GM12878 (cell line): ENCODE measurements around the gene ASIC3. TPM values are rescaled to one million over a fixed set of nuclear protein-coding genes. Genes with fewer than 3 reads are reported as not detected.
A peak's percentile ranks its signal among the peaks of the same experiment; 100 is the strongest.
"Not testable (repeated sequence)": the region's sequence is repeated elsewhere in the genome, so short reads cannot be mapped to it uniquely, and the experiment has no call there.

Experiments
- ATAC-seq: fragments of 200-7000 bp; cut with Tn5 transposase; 3 replicates; pipeline ENCODE4 v1.9.1; 2020; ENCODE audit warnings: mild to moderate bottlenecking, moderate library complexity
- BruUV-seq: library from RNA; stranded (reverse); fragments of 400-500 nt; replicated peaks from 2 replicates; lab custom pipeline; 2021; lab: Mats Ljungman, UMichigan
- CTCF ChIA-PET: fragments of 300-600 bp; sonication (Branson Sonifier 250); formaldehyde crosslinking; extraction: SDS; loops from one replicate; lab custom pipeline; 2021; ENCODE audit warnings: inconsistent platforms; lab: Yijun Ruan, JAX
- POLR2A ChIA-PET: fragments of 350-600 bp; formaldehyde crosslinking; extraction: SDS; loops from one replicate; lab custom pipeline; 2021; ENCODE audit warnings: inconsistent platforms; lab: Charles Lee
- RAD21 ChIA-PET: fragments of 300-600 bp; sonication (Branson Sonifier 250); formaldehyde crosslinking; loops from one replicate; lab custom pipeline; 2023; ENCODE audit warnings: antibody characterized with exemption; ENCODE audit not compliant: unreplicated experiment; lab: Charles Lee
- SMC1A ChIA-PET: fragments of 300-600 bp; sonication (Branson Sonifier 250); formaldehyde crosslinking; loops from one replicate; lab custom pipeline; 2023; ENCODE audit not compliant: unreplicated experiment, uncharacterized antibody; lab: Charles Lee
- DNase-seq: peaks from one replicate; pipeline ENCODE4 v3.0.0-alpha.2; 2011; ENCODE audit warnings: low read depth, low spot score
- FAIRE-seq: peaks from 3 replicates; lab custom pipeline; 2011; peaks lifted over from hg19 to GRCh38; lab: Jason Lieb, UNC
- H2AFZ ChIP-seq: 2 replicates; pipeline ENCODE4 v1.6.0; 2011; ENCODE audit warnings: low read depth, low read length, control low read depth; ENCODE audit not compliant: control insufficient read depth
- H3K27ac ChIP-seq: 2 replicates; pipeline ENCODE4 v1.5.1; 2011; ENCODE audit warnings: control low read depth; ENCODE audit not compliant: control insufficient read depth, insufficient read depth
- H3K27me3 ChIP-seq, 2 experiments: replicated peaks in 1 of 2; 2 replicates each; pipeline versions ENCODE4 v1.6.0 to v1.6.1; 2011; ENCODE audit warnings: low read length in 1 of 2; ENCODE audit not compliant: control insufficient read depth in 2 of 2, insufficient read depth in 2 of 2
- H3K36me3 ChIP-seq, 2 experiments: 2 replicates each; pipeline ENCODE4 v1.5.1; 2011; ENCODE audit warnings: low read length in 1 of 2; ENCODE audit not compliant: control insufficient read depth in 2 of 2, insufficient read depth in 2 of 2
- H3K4me1 ChIP-seq: 2 replicates; pipeline ENCODE4 v1.6.1; 2011; ENCODE audit warnings: mild to moderate bottlenecking, low read length, moderate library complexity, mixed read lengths; ENCODE audit not compliant: control insufficient read depth, insufficient read depth
- H3K4me2 ChIP-seq: 2 replicates; pipeline ENCODE4 v1.6.0; 2011; ENCODE audit warnings: control low read depth; ENCODE audit not compliant: control insufficient read depth, insufficient read depth
- H3K4me3 ChIP-seq: fragments of 200-600 bp; sonication (generic); 2 replicates; pipeline ENCODE4 v1.5.1; 2016
- H3K79me2 ChIP-seq: 2 replicates; pipeline ENCODE4 v1.6.0; 2011; ENCODE audit warnings: low read length; ENCODE audit not compliant: control insufficient read depth, insufficient read depth
- H3K9ac ChIP-seq: 2 replicates; pipeline ENCODE4 v1.8.0; 2011; ENCODE audit warnings: low read length, control low read depth, mixed read lengths; ENCODE audit not compliant: control insufficient read depth, insufficient read depth
- H3K9me3 ChIP-seq: replicated peaks from 3 replicates; pipeline ENCODE4 v1.5.1; 2011; ENCODE audit warnings: mild to moderate bottlenecking, low read length; ENCODE audit not compliant: control insufficient read depth, insufficient read depth
- H4K20me1 ChIP-seq: 2 replicates; pipeline ENCODE4 v1.6.0; 2011; ENCODE audit not compliant: control insufficient read depth, insufficient read depth
- BACH1 ChIP-seq: fragments of 450-650 bp; IDR thresholded peaks from 2 replicates; pipeline ENCODE4 v1.6.1; 2017; ENCODE audit warnings: mild to moderate bottlenecking, borderline replicate concordance
- BRCA1 ChIP-seq: IDR thresholded peaks from 2 replicates; pipeline ENCODE4 v1.6.1; 2011; ENCODE audit warnings: low read depth, low read length, improper control_type of control experiment
- CBX3 ChIP-seq: fragments of 200-600 bp; sonication (generic); IDR thresholded peaks from 2 replicates; pipeline ENCODE4 v1.6.1; 2016; ENCODE audit warnings: low read depth, borderline replicate concordance
- CHD4 ChIP-seq: fragments of 200-600 bp; sonication (generic); IDR thresholded peaks from 2 replicates; pipeline ENCODE4 v1.6.1; 2016; ENCODE audit warnings: mild to moderate bottlenecking
- CREB1 ChIP-seq: IDR thresholded peaks from 2 replicates; pipeline ENCODE4 v1.6.1; 2012; ENCODE audit warnings: low read depth, mild to moderate bottlenecking, inconsistent platforms
- GABPA ChIP-seq: IDR thresholded peaks from 2 replicates; pipeline ENCODE4 v1.6.1; 2014; ENCODE audit warnings: antibody characterized with exemption, low read depth, mild to moderate bottlenecking, inconsistent platforms
- IKZF2 ChIP-seq, 2 experiments: fragments of 450-650 bp; IDR thresholded peaks; 2 replicates each; pipeline ENCODE4 v1.6.1; 2017; ENCODE audit warnings: mild to moderate bottlenecking in 2 of 2, moderate library complexity in 2 of 2
- PAX5 ChIP-seq: IDR thresholded peaks from 2 replicates; pipeline ENCODE4 v1.6.1; 2011; ENCODE audit warnings: low read depth, low read length, borderline replicate concordance
- PAX8 ChIP-seq: fragments of 450-650 bp; IDR thresholded peaks from 2 replicates; pipeline ENCODE4 v1.6.1; 2017; ENCODE audit warnings: mild to moderate bottlenecking, moderate library complexity
- RFX5 ChIP-seq: IDR thresholded peaks from 2 replicates; pipeline ENCODE4 v1.6.1; 2011; ENCODE audit warnings: low read depth, low read length, improper control_type of control experiment
- SREBF2 ChIP-seq: IDR thresholded peaks from 2 replicates; pipeline ENCODE4 v1.6.1; 2012; ENCODE audit warnings: mild to moderate bottlenecking, low read length
- STAT1 ChIP-seq: fragments of 450-650 bp; conservative IDR thresholded peaks from 2 replicates; pipeline ENCODE4 v1.6.1; 2014; ENCODE audit warnings: antibody characterized with exemption, mild to moderate bottlenecking
- TAF1 ChIP-seq: IDR thresholded peaks from 2 replicates; pipeline ENCODE4 v1.6.1; 2011; ENCODE audit warnings: mild to moderate bottlenecking, low read depth, low read length, borderline replicate concordance
- TCF3 ChIP-seq: IDR thresholded peaks from 2 replicates; pipeline ENCODE4 v1.6.1; 2012; ENCODE audit warnings: low read depth, mild to moderate bottlenecking, low read length, borderline replicate concordance; ENCODE audit not compliant: insufficient read depth
- ZBED1 ChIP-seq: IDR thresholded peaks from 2 replicates; pipeline ENCODE4 v1.6.1; 2016; ENCODE audit warnings: borderline replicate concordance
- ZZZ3 ChIP-seq: IDR thresholded peaks from 2 replicates; pipeline ENCODE4 v1.6.1; 2011; ENCODE audit warnings: low read depth; ENCODE audit not compliant: control insufficient read depth, insufficient read length
- WGBS: methylation state at CpG from one replicate; pipeline ENCODE4 v1.1.6; 2016; ENCODE audit warnings: low lambda C conversion rate; ENCODE audit not compliant: insufficient replicate concordance, insufficient coverage; ENCODE audit errors: missing lambda C conversion rate; 5-methylcytosine and 5-hydroxymethylcytosine counted together
- in situ Hi-C: fragments of 300-500 bp; cut with MboI; formaldehyde crosslinking; loops from 9 replicates; pipeline ENCODE4 v1.14.3; 2018; ENCODE audit warnings: mixed read lengths
- intact Hi-C: fragments of 100-400 bp; cut with micrococcal nuclease; formaldehyde crosslinking; loops from one replicate; pipeline ENCODE4 v1.14.2; 2022; ENCODE audit not compliant: unreplicated experiment
- polyA plus RNA-seq, 11 experiments: library from polyadenylated mRNA; depleted of rRNA in 4 of 11; unstranded in 6 of 11; stranded (reverse) in 5 of 11; fragments of >200 nt; fragmentation: Nextera tagmentation in 4 of 11; fragmentation: Illumina TruSeq in 1 of 11; extraction: Ambion mirVana in 4 of 11; extraction: Trizol in 1 of 11; gene quantifications; 1 replicate in 1 of 11; 2 replicates in 10 of 11; pipeline versions ENCODE4 v1.2.1 to v1.2.3, GENCODE V29; 2011 to 2016; ENCODE audit warnings: inconsistent platforms in 2 of 11, missing spikeins in 2 of 11, low read depth in 1 of 11
- total RNA-seq, 4 experiments: library from RNA; depleted of rRNA in 3 of 4; stranded (reverse); fragments of >200 nt in 3 of 4; fragmentation: Illumina TruSeq in 1 of 4; extraction: Trizol in 1 of 4; gene quantifications; 2 replicates each; pipeline versions ENCODE4 v1.2.1 to v1.2.3, GENCODE V29; 2013 to 2021

ASIC3 gene
- total and polyA plus RNA-seq, 10 of the 15 experiments (the other 5 are each of a cell fraction or from before 2014, with no cell fraction given) = 0.07 to 1.0 (median 0.44) TPM; not detected in 4

DNA sequence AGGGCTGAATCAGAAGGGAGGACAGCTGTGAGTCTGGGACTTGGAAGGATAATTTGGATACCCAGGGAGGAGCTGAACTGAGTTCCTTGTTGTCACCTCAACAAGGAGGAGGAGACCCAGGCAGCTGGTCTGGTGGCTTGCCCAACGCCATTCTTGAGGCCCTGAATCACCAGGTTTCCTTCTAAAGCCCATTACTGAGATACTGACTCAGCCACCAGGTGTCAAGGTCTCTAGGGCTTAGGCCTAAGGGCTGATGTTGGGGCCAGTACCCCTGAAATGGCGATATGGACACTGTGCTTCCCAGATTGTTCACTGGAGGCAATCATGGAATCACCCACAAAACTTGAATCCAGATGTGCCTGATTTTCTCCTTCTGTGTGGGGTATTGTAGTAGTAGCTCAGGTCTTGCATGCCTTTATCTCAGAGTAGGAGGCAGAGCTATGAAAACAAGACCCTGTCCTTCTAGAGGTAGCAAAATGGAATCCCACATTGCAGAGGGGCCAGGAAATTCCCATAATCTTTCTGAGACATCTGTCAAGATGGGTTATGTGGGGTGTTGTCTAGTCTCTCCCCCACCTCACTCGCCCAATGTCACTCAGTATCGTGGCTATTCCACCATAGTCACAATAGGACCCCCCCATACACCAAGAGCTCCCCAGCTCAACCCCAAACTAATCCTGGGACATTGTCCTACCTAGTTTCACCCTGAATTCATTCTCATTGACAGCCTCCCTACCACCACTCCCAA is 22.2 kb upstream of the ASIC3 start:
- FAIRE-seq (no peak), DNase-seq (no peak), ATAC-seq (no peak)
- H3K4me3 ChIP-seq = no peak overlapping the region
- RAD21 ChIA-PET = no interaction called here
- SMC1A ChIA-PET = no interaction called here
- BruUV-seq = no TSS peak
- H3K9me3 ChIP-seq = no peaks in the 10 kb centered on the region
- no peak overlapping the region for H3K4me2 ChIP-seq
- TF ChIP-seq ZZZ3 (no peak), BACH1 (no peak), CREB1 (no peak), PAX8 (no peak), RFX5 (no peak), ZBED1 (no peak), IKZF2 (IDR thresholded peaks at IDR 0.05) (no peak), CHD4 (no peak), PAX5 (no peak), SREBF2 (no peak), STAT1 (no peak), BRCA1 (no peak), GABPA (no peak), TCF3 (no peak), CBX3 (no peak), TAF1 (no peak)
- no peak overlapping the region for H2AFZ ChIP-seq
- no peaks in the 10 kb centered on the region for H3K36me3 ChIP-seq
- no peaks in the 10 kb centered on the region; a peak in 1 of 4 replicates for H3K27me3 ChIP-seq
- no peak overlapping the region for H3K9ac ChIP-seq
- CTCF ChIA-PET = interaction anchor here (6.0 kb wide), 1 partner anchor 17 kb away, joined by 35 read pairs; no protein-coding TSS in a partner anchor
- H3K27ac ChIP-seq = no peak overlapping the region
- intact Hi-C loops (no loop called here), in situ Hi-C loops (no loop called here)
- POLR2A ChIA-PET = no interaction called here
- no peaks in the 10 kb centered on the region; the same call in 1 of the 2 replicates for H3K79me2 ChIP-seq
- H3K4me1 ChIP-seq = peaks cover 4% of the 10 kb centered on the region
- 31% methylated on average over 4 of the region's 4 CpGs for WGBS
- H4K20me1 ChIP-seq = no peaks in the 10 kb centered on the region

DNA sequence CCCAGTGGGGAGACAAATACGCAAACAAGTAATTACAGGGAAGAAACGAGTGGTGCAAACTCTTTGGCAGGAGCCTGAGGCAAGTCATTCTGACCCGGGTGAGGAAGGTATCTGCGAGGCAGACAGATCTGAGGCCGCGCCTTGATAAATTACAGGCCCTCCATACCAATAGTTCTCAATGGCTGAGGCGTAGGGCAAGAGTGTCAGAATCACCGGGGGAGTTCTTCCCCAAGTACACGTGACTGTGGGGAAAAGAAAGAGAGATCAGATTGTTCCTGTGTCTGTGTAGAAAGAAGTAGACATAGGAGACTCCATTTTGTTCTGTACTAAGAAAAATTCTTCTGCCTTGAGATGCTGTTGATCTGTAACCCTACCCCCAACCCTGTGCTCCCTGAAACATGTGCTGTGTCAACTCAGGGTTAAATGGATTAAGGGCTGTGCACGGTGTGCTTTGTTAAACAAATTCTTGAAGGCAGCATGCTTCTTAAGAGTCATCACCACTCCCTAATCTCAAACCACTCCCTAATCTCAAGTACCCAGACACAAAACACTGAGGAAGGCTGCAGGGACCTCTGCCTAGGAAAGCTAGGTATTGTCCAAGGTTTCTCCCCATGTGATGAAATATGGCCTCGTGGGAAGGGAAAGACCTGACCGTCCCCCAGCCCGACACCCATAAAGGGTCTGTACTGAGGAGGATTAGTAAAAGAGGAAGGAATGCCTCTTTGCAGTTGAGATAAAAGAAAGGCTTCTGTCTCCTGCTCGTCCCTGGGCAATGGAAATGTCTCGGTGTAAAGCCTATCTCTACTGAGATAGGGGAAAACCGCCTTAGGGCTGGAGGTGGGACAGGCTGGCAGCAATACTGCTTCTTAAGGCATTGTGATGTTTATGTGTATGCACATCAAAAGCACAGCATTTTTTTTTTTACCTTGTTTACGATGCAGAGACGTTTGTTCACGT is 21.3 kb upstream of the ASIC3 start:
- ChIA-PET SMC1A (interaction anchor here (1.2 to 1.6 kb wide), 3 partner anchors 16 to 83 kb away, joined by 3 to 15 read pairs (median 5); no protein-coding TSS in a partner anchor), RAD21 (interaction anchor here (1.0 to 1.5 kb wide), 2 partner anchors 58 to 61 kb away, joined by 6 to 10 read pairs; no protein-coding TSS in a partner anchor), POLR2A (interaction anchor here (0.6 to 2.4 kb wide), 3 partner anchors 31 to 57 kb away, joined by 3 to 14 read pairs (median 3); partner anchors contain the start of genes FASTK and TMUB1), CTCF (interaction anchor here (1.5 to 6.0 kb wide), 5 partner anchors 8 to 129 kb away, joined by 3 to 35 read pairs (median 14); no protein-coding TSS in a partner anchor)
- intact Hi-C loops, H4K20me1 ChIP-seq, H3K4me1 ChIP-seq, H3K27me3 ChIP-seq, ATAC-seq, BruUV-seq, H3K79me2 ChIP-seq, H3K36me3 ChIP-seq, H3K9ac ChIP-seq, in situ Hi-C loops, H3K9me3 ChIP-seq, FAIRE-seq, H3K27ac ChIP-seq, DNase-seq: not testable (repeated sequence)
- WGBS = 36% methylated on average over 19 of the region's 19 CpGs
- Histone ChIP-seq H3K4me3 (0 out of 2 replicates have a peak overlapping the region, but pooled peaks have one; percentile 81), H3K4me2 (peak overlapping the region; percentile 32; the same call in 1 of the 2 replicates), H2AFZ (peak overlapping the region; percentile 52)
